Astrocyte of the spinal cord (primary cell): ENCODE results near the gene ATP1A2.

Experiments
- DNase-seq: peaks from one replicate; pipeline ENCODE4 v3.0.0; 2011; ENCODE audit warnings: low read depth, low spot score
- H3K4me3 ChIP-seq: 2 replicates; pipeline ENCODE4 v1.5.1; 2011; ENCODE audit warnings: low read depth, mild to moderate bottlenecking, low read length, moderate library complexity
- CTCF ChIP-seq: IDR thresholded peaks from 2 replicates; pipeline ENCODE4 v1.5.1; 2012; ENCODE audit warnings: low read depth, mild to moderate bottlenecking, low read length, inconsistent platforms
- in situ Hi-C: cut with HindIII; loops from 2 replicates; pipeline ENCODE4 v1.10.0; 2017; ENCODE audit warnings: low sequenced_read_pairs

Gene ATP1A2

GRCh38 chr1:160177667-160178066 lies 62.1 kb downstream of the ATP1A2 start:
- TF ChIP-seq CTCF = no peak
- in situ Hi-C loops = no loop called here
- DNase-seq = no peak
- no peak overlapping the region for H3K4me3 ChIP-seq

DNA sequence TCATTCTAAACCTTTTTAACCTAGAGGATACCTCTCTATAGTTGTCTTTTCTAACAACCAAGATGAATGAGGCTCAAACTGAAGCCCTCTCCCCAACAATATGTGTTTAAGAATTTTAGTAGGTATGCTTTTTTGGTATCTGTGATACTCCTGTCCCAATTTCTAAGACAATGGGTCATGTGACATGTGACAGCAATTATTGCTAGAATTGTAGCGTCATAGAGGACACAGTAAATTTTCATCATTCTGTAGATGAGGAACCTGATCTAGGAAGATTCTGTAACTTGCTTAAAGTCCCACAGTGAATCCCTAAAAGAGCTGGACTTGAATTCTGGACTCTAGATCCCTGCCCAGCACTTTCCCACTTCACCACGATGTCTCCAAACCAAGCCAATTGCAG lies 63.2 kb downstream of the ATP1A2 start:
- no peak overlapping the region for H3K4me3 ChIP-seq
- in situ Hi-C loops = no loop called here
- DNase-seq = no peak
- TF ChIP-seq CTCF = no peak

DNA sequence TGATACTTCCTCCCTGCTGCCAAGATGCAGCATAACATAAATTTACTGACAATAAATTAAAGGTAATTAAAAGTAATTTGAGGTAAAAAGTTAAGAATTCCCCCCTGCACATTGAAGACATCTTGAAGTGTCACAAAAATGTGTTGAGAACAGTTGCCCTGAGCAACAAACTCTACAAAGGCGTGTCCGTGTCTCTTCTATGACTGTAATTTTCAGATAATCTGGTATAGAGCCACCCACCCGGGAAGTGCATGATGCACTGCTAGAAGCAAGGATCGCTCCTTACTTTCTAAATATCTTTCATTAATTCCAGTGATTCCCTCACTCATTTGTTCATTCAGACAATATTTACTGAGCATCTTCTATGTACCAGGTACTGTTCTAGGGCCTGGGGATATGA lies 63.8 kb downstream of the ATP1A2 start:
- H3K4me3 ChIP-seq = no peak overlapping the region
- no peak for TF ChIP-seq CTCF
- no peak for DNase-seq
- in situ Hi-C loops = no loop called here

GRCh38 chr1:160186246-160186645 lies 70.7 kb downstream of the ATP1A2 start:
- H3K4me3 ChIP-seq = no peak overlapping the region
- DNase-seq = no peak
- in situ Hi-C loops = no loop called here
- TF ChIP-seq CTCF = no peak

DNA sequence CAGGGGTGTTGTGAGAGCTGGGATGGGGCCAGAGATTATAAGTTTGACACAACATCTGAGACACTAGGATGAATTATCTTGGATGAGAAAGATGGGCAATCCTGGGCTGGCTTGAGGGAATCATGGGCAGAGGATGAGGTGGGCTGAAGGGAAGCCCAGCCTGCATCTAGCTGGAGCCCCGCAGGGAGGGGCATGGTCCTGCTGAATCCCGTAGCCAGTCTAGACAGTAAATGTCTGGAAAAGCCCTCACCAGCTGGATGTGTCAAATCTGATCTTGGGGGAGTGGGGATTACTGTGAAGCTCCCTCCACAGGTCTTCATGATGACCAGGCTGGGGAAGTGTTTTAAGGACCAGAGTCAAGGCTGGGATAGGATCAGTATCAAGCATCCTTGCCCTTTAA lies 71.2 kb downstream of the ATP1A2 start:
- no peak for DNase-seq
- no peak for TF ChIP-seq CTCF

GRCh38 chr1:160187407-160187806 lies 71.8 kb downstream of the ATP1A2 start:
- in situ Hi-C loops = no loop called here
- no peak overlapping the region for H3K4me3 ChIP-seq
- no peak for DNase-seq
- no peak for TF ChIP-seq CTCF

More for the DNA sequence above, 71.2 kb downstream of the ATP1A2 start:
- in situ Hi-C loops = no loop called here
- no peak overlapping the region for H3K4me3 ChIP-seq

- TF ChIP-seq CTCF = no peak
- no peak overlapping the region for H3K4me3 ChIP-seq
- no peak for DNase-seq
- in situ Hi-C loops = no loop called here
Measured at GRCh38 chr1:160188341-160188740, 72.8 kb downstream of the ATP1A2 start.
